ENCODE results near the gene ZNF48.

DNA sequence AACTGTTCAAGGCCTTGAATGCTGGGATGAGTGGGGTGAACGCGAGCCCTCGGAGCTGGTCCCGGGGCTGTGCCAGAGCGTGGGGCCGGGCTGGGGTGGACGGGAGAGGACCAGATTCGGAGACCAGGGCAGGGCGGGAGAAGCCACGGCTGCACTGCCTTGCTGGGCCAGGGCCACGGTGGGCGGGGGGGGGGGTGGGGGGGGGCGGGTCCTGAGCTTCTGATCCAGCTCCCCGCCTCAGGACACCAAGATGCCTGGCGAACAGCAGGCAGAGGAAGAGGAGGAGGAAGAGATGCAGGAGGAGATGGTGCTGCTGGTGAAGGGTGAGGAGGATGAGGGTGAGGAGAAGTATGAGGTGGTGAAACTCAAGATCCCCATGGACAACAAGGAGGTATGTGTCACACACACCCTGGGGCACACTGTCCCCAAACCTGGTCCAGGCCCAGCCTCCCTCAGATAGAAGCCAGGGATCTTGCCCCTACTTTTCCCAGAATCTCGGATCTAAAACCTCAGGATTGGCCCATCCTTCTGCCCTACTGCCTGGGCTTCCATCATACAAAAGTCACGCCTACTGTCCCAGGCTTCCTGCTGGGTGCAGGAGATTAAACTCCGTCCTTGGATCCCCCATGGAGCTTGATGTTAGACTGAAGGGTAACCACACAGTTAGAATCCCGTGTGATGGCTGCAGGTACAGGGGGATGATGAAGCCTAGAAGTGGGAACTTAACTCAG, 12.7 kb downstream of the ZNF48 start:
- TF ChIP-seq PPARA (CRISPR knock-in tag; IDR thresholded peaks at IDR 0.05; ENCODE audit: borderline replicate concordance) (no peak), ZFP3 (CRISPR knock-in tag; IDR thresholded peaks at IDR 0.05) (no peak), ZFP30 (CRISPR knock-in tag; IDR thresholded peaks at IDR 0.05) (no peak), ESRRG (CRISPR knock-in tag; IDR thresholded peaks at IDR 0.05) (no peak)
- TF ChIP-seq, protein P1, sequence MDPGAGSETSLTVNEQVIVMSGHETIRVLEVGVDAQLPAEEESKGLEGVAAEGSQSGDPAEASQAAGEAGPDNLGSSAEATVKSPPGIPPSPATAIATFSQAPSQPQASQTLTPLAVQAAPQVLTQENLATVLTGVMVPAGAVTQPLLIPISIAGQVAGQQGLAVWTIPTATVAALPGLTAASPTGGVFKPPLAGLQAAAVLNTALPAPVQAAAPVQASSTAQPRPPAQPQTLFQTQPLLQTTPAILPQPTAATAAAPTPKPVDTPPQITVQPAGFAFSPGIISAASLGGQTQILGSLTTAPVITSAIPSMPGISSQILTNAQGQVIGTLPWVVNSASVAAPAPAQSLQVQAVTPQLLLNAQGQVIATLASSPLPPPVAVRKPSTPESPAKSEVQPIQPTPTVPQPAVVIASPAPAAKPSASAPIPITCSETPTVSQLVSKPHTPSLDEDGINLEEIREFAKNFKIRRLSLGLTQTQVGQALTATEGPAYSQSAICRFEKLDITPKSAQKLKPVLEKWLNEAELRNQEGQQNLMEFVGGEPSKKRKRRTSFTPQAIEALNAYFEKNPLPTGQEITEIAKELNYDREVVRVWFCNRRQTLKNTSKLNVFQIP (CRISPR knock-in tag; IDR thresholded peaks at IDR 0.05; ENCODE audit: borderline replicate concordance, low read depth): no peak
- TF ChIP-seq, protein P2, sequence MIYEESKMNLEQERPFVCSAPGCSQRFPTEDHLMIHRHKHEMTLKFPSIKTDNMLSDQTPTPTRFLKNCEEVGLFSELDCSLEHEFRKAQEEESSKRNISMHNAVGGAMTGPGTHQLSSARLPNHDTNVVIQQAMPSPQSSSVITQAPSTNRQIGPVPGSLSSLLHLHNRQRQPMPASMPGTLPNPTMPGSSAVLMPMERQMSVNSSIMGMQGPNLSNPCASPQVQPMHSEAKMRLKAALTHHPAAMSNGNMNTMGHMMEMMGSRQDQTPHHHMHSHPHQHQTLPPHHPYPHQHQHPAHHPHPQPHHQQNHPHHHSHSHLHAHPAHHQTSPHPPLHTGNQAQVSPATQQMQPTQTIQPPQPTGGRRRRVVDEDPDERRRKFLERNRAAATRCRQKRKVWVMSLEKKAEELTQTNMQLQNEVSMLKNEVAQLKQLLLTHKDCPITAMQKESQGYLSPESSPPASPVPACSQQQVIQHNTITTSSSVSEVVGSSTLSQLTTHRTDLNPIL (CRISPR knock-in tag; IDR thresholded peaks at IDR 0.05; ENCODE audit: low read depth): no peak
- TF ChIP-seq, protein P3, sequence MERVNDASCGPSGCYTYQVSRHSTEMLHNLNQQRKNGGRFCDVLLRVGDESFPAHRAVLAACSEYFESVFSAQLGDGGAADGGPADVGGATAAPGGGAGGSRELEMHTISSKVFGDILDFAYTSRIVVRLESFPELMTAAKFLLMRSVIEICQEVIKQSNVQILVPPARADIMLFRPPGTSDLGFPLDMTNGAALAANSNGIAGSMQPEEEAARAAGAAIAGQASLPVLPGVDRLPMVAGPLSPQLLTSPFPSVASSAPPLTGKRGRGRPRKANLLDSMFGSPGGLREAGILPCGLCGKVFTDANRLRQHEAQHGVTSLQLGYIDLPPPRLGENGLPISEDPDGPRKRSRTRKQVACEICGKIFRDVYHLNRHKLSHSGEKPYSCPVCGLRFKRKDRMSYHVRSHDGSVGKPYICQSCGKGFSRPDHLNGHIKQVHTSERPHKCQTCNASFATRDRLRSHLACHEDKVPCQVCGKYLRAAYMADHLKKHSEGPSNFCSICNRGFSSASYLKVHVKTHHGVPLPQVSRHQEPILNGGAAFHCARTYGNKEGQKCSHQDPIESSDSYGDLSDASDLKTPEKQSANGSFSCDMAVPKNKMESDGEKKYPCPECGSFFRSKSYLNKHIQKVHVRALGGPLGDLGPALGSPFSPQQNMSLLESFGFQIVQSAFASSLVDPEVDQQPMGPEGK (CRISPR knock-in tag; IDR thresholded peaks at IDR 0.05; ENCODE audit: borderline replicate concordance): no peak

Data from SK-N-SH treated with all-trans-retinoic acid at 6 μM for 48 hours (cell line).